H4 (cell line): ENCODE results near the gene HOXC12. TPM values are rescaled to one million over a fixed set of nuclear protein-coding genes. Genes with fewer than 3 reads are reported as not detected.

Experiments
- DNase-seq: peaks from one replicate; pipeline ENCODE4 v3.0.0-alpha.2; 2015; ENCODE audit warnings: low spot score
- total RNA-seq: library from RNA; depleted of rRNA; stranded (reverse); fragments of >200 nt; shearing (Covaris generic); gene quantifications from 2 replicates; pipeline ENCODE4 v1.2.3, GENCODE V29; 2014

HOXC12 gene
- total RNA-seq, 1 experiment from 2014 or later = not detected

GRCh38 chr12:53996240-53997203, 41.8 kb downstream of the HOXC12 start:
- DNase-seq = no peak

GRCh38 chr12:53997204-53998109, 42.8 kb downstream of the HOXC12 start:
- DNase-seq = no peak

GRCh38 chr12:53998110-53998899, 43.6 kb downstream of the HOXC12 start:
- no peak for DNase-seq

GRCh38 chr12:53998900-53999236, 44.2 kb downstream of the HOXC12 start:
- no peak for DNase-seq

GRCh38 chr12:53999559-54000115, 44.9 kb downstream of the HOXC12 start:
- DNase-seq = peak; percentile 49

GRCh38 chr12:54000116-54001114, 45.7 kb downstream of the HOXC12 start, which contains the start of gene HOXC9:
TSS of gene HOXC9 (plus strand) at chr12:54000161. CDS start at chr12:54000189, 28 bp downstream.
- DNase-seq = no peak

- no peak for DNase-seq
Measured at GRCh38 chr12:54001283-54002187, 46.8 kb downstream of the HOXC12 start.

GRCh38 chr12:54002278-54002914, 47.7 kb downstream of the HOXC12 start:
- DNase-seq = no peak

- no peak for DNase-seq
Measured at GRCh38 chr12:54002915-54003389, 48.2 kb downstream of the HOXC12 start.

- no peak for DNase-seq
Measured at GRCh38 chr12:54003625-54004024, 48.9 kb downstream of the HOXC12 start.

- no peak for DNase-seq
Measured at GRCh38 chr12:54004063-54004840, 49.5 kb downstream of the HOXC12 start.

- no peak for DNase-seq
Measured at GRCh38 chr12:54004841-54005530, 50.3 kb downstream of the HOXC12 start.

- DNase-seq = no peak
Measured at GRCh38 chr12:54005531-54005852, 50.8 kb downstream of the HOXC12 start.

GRCh38 chr12:54005853-54006558, 51.3 kb downstream of the HOXC12 start:
- DNase-seq = peak; percentile 66

- DNase-seq = no peak
Measured at GRCh38 chr12:54006559-54007220, 52.0 kb downstream of the HOXC12 start.
